ENCODE results near the gene GDF7.

DNA sequence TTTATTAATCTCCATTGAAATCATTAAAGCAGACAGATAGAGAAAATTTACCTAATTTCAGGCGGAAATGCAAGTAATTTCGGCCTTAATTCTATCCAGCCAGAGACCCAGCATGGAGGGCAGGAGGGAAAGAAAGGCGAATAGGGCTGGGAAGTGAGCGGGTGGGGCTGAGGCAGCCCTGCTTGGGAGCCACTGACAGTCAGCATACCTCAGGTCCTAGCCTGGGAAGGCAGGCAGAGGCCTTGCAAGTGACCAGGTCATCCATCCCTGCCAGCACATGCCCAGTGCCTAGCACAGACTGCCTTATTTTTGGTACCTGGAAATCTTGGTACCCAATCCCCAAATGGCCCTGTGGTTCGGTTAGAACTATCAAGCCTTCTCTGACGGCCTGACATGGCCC is 1.5 kb downstream of the GDF7 start:
- TF ChIP-seq, protein P1, sequence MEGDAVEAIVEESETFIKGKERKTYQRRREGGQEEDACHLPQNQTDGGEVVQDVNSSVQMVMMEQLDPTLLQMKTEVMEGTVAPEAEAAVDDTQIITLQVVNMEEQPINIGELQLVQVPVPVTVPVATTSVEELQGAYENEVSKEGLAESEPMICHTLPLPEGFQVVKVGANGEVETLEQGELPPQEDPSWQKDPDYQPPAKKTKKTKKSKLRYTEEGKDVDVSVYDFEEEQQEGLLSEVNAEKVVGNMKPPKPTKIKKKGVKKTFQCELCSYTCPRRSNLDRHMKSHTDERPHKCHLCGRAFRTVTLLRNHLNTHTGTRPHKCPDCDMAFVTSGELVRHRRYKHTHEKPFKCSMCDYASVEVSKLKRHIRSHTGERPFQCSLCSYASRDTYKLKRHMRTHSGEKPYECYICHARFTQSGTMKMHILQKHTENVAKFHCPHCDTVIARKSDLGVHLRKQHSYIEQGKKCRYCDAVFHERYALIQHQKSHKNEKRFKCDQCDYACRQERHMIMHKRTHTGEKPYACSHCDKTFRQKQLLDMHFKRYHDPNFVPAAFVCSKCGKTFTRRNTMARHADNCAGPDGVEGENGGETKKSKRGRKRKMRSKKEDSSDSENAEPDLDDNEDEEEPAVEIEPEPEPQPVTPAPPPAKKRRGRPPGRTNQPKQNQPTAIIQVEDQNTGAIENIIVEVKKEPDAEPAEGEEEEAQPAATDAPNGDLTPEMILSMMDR (IDR thresholded peaks at IDR 0.05; ENCODE audit: control extremely low read depth in 1 of 3, insufficient read depth in 1 of 3, low read depth in 1 of 3, low read length in 3 of 3): no peak
- no peak for TF ChIP-seq RXRA (IDR thresholded peaks at IDR 0.05; ENCODE audit: insufficient read depth, low read depth, low read length)
- TF ChIP-seq POLR2AphosphoS5 (IDR thresholded peaks at IDR 0.05; ENCODE audit: low read depth, low read length): no peak
- TF ChIP-seq, protein P2, sequence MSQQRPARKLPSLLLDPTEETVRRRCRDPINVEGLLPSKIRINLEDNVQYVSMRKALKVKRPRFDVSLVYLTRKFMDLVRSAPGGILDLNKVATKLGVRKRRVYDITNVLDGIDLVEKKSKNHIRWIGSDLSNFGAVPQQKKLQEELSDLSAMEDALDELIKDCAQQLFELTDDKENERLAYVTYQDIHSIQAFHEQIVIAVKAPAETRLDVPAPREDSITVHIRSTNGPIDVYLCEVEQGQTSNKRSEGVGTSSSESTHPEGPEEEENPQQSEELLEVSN (IDR thresholded peaks at IDR 0.05): no peak
- TF ChIP-seq ZNF274 (IDR thresholded peaks at IDR 0.05; ENCODE audit: borderline replicate concordance, extremely low read depth, low read length): no peak
- TF ChIP-seq JUN (IDR thresholded peaks at IDR 0.05; ENCODE audit: low read depth, low read length): no peak
- TF ChIP-seq SP1 (IDR thresholded peaks at IDR 0.05; ENCODE audit: low read depth, low read length): no peak
- no peak for TF ChIP-seq HDAC6 (IDR thresholded peaks at IDR 0.05; ENCODE audit: low read depth, low read length)
- TF ChIP-seq POLR2A (IDR thresholded peaks at IDR 0.05; ENCODE audit: control extremely low read depth in 1 of 2, low read depth in 2 of 2, low read length in 2 of 2): no peak

Data from H1 (cell line).